Smooth muscle cell of trachea (primary cell): ENCODE results near the gene MRPL34. TPM values are rescaled to one million over a fixed set of nuclear protein-coding genes. Genes with fewer than 3 reads are reported as not detected.

Source experiments
- total RNA-seq: library from RNA; depleted of rRNA; stranded (reverse); fragments of >200 nt; gene quantifications from 2 replicates; pipeline ENCODE4 v1.2.1, GENCODE V29; 2014

Gene MRPL34
- 38.4 and 47.5 TPM in 2 replicates for total RNA-seq

DNA sequence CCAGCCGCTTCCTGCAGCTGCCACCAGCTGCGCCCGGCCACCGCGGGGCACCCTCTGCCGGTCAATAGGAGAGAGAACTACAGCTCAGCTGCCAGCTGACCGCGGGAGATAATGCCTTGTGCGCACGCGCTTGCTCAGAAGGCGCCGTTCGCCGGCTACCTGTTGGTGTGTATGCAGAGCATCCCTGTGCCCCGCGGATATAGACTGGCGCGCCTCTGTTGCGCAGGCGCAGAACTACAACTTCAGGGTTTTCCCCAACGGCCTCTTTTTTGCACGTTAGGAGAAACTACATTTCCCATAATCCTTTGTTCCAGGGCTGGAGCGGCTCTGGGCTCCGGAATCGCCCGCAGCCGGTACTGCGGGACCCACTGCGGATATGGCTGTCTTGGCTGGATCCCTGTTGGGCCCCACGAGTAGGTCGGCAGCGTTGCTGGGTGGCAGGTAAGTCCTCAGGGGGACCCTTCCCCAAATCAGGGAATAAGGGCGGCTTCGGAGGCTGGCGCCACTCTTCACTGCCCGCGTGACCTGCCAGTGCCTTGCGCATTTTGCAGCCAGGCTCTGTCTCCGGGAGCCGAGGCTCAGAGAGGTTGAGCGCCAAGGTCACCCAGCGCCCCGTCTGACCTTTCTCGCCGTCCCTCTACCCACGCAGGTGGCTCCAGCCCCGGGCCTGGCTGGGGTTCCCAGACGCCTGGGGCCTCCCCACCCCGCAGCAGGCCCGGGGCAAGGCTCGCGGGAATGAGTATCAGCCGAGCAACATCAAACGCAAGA, at the start of gene MRPL34:
TSS of gene MRPL34 (plus strand) at position 356 of the 768 bp plus-strand sequence. CDS start at position 377, 21 bp downstream.

GRCh38 chr19:17264641-17264979, 41.1 kb upstream of the MRPL34 start, which contains the start of gene USHBP1:
Gene USHBP1 (minus strand): TSS chr19:17264745. CDS start chr19:17264299, 446 bp downstream.

DNA sequence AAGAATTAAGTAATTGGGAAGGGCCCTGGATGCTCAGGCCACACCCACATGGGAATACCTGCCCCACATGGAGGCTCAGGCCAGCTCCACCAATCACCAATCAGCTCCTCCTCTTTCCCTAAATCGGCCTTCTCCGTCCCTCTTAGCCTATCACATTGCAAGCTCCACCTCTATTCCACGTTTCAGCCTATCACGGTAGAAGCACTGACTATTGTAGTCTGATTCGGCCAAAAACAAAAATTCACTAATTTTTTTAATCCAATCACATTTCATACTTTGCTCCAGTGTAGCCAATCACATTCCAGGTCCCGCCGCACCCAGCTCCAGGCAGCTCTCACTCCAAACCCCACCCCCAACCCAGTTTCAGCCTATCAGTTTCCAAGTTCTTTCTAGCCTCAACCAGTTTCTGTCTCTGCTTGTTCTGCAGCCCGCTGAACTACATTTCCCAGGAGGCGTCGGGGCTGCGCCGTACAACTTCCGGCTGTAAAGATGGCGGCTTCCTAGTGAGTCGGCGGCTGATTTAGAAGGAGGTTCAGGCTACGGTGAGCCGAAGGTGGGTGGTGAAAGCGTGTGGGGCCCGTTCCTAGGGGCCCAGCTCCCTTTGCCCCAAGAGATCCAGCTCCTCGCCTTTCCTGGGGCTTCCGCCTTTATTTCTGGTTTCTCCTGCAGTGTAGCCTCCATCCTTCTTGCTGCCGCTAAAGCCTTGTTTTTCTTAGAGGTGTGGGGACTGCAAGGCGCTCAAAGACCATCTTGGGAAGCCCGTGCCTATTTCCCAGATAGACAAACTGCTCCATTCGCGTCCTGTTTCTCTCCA, 38.5 kb upstream of the MRPL34 start, which contains the start of gene BABAM1:
TSS of gene BABAM1 (plus strand) at position 469 of the 814 bp plus-strand sequence. CDS start 1,364 bp downstream, outside the sequence.

GRCh38 chr19:17281391-17282304, 24.0 kb upstream of the MRPL34 start, which contains the start of gene ANKLE1:
Gene ANKLE1 (plus strand): TSS chr19:17281901. CDS start chr19:17281921, 20 bp downstream.

GRCh38 chr19:17303167-17303939, 2.3 kb upstream of the MRPL34 start, which contains the start of gene ABHD8:
Gene ABHD8 (minus strand): TSS chr19:17303425. CDS start chr19:17301616, 1,809 bp downstream.

GRCh38 chr19:17309198-17309964, 3.7 kb downstream of the MRPL34 start, which contains the start of gene DDA1:
Gene DDA1 (plus strand): TSS chr19:17309563. CDS start chr19:17309655, 92 bp downstream.

GRCh38 chr19:17334414-17335409, 29.0 kb downstream of the MRPL34 start, which contains the start of gene ANO8:
Gene ANO8 (minus strand): TSS chr19:17334855. CDS start chr19:17334670, 185 bp downstream.

GRCh38 chr19:17336872-17337674, 31.4 kb downstream of the MRPL34 start, which contains the start of gene GTPBP3:
Gene GTPBP3 (plus strand): TSS chr19:17337553. CDS start chr19:17337612, 59 bp downstream.

Other genes starting within 250 kb of the MRPL34 start
- 1.3 and 4.9 TPM in 2 replicates for gene HAUS8, start 230.4 kb upstream of the MRPL34 start, total RNA-seq
- 78.8 and 104 TPM in 2 replicates for gene MYO9B, start 230.1 kb upstream of the MRPL34 start, total RNA-seq
- gene USE1, start 90.5 kb upstream of the MRPL34 start, total RNA-seq: 17.9 and 25.5 TPM in 2 replicates
- gene OCEL1, start 79.6 kb upstream of the MRPL34 start, total RNA-seq: 3.1 and 3.8 TPM in 2 replicates
- gene NR2F6, start 60.0 kb upstream of the MRPL34 start, total RNA-seq: 34.8 and 67.5 TPM in 2 replicates
- gene USHBP1, start 41.1 kb upstream of the MRPL34 start, total RNA-seq: 0.15 TPM in 1 of 2 replicates, not detected in the other
- gene BABAM1, start 38.4 kb upstream of the MRPL34 start, total RNA-seq: 97.9 and 121 TPM in 2 replicates
- gene ANKLE1, start 24.0 kb upstream of the MRPL34 start, total RNA-seq: 0.17 and 0.44 TPM in 2 replicates
- gene ABHD8, start 2.4 kb upstream of the MRPL34 start, total RNA-seq: 19.3 and 21.0 TPM in 2 replicates
- gene DDA1, start 3.7 kb downstream of the MRPL34 start, total RNA-seq: 12.2 and 12.9 TPM in 2 replicates
- gene ANO8, start 29.0 kb downstream of the MRPL34 start, total RNA-seq: 4.1 and 7.7 TPM in 2 replicates
- 11.4 and 19.8 TPM in 2 replicates for gene GTPBP3, start 31.7 kb downstream of the MRPL34 start, total RNA-seq
- gene PLVAP, start 71.5 kb downstream of the MRPL34 start, total RNA-seq: 0.29 TPM in 1 of 2 replicates, not detected in the other
- gene CCDC194, start 88.3 kb downstream of the MRPL34 start, total RNA-seq: 0.15 and 0.17 TPM in 2 replicates
- 0.99 and 3.8 TPM in 2 replicates for gene BST2, start 99.8 kb downstream of the MRPL34 start, total RNA-seq
- 49.2 and 59.2 TPM in 2 replicates for gene MVB12A, start 114.2 kb downstream of the MRPL34 start, total RNA-seq
- gene TMEM221, start 142.8 kb downstream of the MRPL34 start, total RNA-seq: 0.33 TPM in 1 of 2 replicates, not detected in the other
- not detected in 2 replicates for gene NXNL1, start 155.1 kb downstream of the MRPL34 start, total RNA-seq
- 33.6 and 62.2 TPM in 2 replicates for gene SLC27A1, start 164.7 kb downstream of the MRPL34 start, total RNA-seq
- 65.5 and 119 TPM in 2 replicates for gene PGLS, start 205.8 kb downstream of the MRPL34 start, total RNA-seq
- gene COLGALT1, start 249.8 kb downstream of the MRPL34 start, total RNA-seq: 93.1 and 100 TPM in 2 replicates